ENCODE measurements around the gene GAK.

DNA sequence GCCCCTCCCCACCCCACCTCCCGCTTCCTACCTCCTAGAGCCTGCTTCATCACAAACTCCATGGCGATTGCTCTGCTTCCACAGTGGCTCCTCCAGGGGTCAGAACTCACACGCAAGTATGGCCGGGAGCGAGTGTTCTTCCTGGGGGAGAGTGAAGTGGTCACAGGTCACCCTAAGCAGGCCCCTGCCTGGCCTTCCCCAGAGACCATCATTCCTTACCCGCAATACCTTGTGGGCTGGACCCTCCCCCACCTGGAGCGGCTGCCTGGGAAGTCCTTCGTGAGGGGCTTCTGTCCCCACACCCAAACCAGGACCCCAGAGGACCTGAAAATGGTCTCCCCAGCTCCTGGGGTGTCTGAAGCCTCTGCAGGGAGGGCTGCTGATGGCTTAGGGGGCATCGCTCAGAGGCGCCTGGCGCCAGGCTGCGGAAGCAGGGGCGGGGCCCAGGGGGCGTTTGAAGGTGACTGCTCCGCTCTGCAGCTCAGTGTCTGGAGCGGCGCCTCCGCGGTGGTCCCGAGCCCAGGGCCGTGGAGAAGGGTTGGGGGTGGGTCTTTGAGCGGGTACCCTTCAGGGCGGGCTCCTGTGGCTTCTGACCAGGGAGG is 107.6 kb downstream of the GAK start:
- TF ChIP-seq, protein P1, sequence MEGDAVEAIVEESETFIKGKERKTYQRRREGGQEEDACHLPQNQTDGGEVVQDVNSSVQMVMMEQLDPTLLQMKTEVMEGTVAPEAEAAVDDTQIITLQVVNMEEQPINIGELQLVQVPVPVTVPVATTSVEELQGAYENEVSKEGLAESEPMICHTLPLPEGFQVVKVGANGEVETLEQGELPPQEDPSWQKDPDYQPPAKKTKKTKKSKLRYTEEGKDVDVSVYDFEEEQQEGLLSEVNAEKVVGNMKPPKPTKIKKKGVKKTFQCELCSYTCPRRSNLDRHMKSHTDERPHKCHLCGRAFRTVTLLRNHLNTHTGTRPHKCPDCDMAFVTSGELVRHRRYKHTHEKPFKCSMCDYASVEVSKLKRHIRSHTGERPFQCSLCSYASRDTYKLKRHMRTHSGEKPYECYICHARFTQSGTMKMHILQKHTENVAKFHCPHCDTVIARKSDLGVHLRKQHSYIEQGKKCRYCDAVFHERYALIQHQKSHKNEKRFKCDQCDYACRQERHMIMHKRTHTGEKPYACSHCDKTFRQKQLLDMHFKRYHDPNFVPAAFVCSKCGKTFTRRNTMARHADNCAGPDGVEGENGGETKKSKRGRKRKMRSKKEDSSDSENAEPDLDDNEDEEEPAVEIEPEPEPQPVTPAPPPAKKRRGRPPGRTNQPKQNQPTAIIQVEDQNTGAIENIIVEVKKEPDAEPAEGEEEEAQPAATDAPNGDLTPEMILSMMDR (IDR thresholded peaks at IDR 0.05; ENCODE audit: borderline replicate concordance, extremely low read depth, low read length, poor library complexity, severe bottlenecking): no peak
- TF ChIP-seq EZH2 (IDR thresholded peaks at IDR 0.05; ENCODE audit: borderline replicate concordance, low read depth, low read length, severe bottlenecking): no peak
